ENCODE measurements around the gene CLCN3. TPM values are rescaled to one million over a fixed set of nuclear protein-coding genes. Genes with fewer than 3 reads are reported as not detected.

The CLCN3 gene
- total and polyA plus RNA-seq, 2 of the 13 experiments (the other 11 are each of a cell fraction or from before 2014, with no cell fraction given), result 13.6 to 23.7 TPM

GRCh38 chr4:169611991-169612870 is 8.1 kb upstream of the CLCN3 start, which contains the start of gene NEK1 (continued):
- no peak; the same call in 1 of the 2 replicates for TF ChIP-seq ZNF639 (CRISPR knock-in tag; conservative IDR thresholded peaks at IDR 0.05)
- TF ChIP-seq ARHGAP35 (CRISPR knock-in tag; IDR thresholded peaks at IDR 0.05; ENCODE audit: borderline replicate concordance), result 0 out of 2 replicates have a peak, but pooled peaks have one; percentile 78
- TF ChIP-seq DZIP1 (CRISPR knock-in tag; IDR thresholded peaks at IDR 0.05), result 0 out of 2 replicates have a peak, but pooled peaks have one; percentile 40
- peak; percentile 64; the same call in 1 of the 2 replicates for TF ChIP-seq DRAP1 (CRISPR knock-in tag; IDR thresholded peaks at IDR 0.05)
- no peak for TF ChIP-seq PAWR (CRISPR knock-in tag; IDR thresholded peaks at IDR 0.05; ENCODE audit: borderline replicate concordance)
- peak; percentile 97 for TF ChIP-seq HOXA3 (CRISPR knock-in tag; IDR thresholded peaks at IDR 0.05)
- no peak for TF ChIP-seq ZC3H4 (CRISPR knock-in tag; IDR thresholded peaks at IDR 0.05; ENCODE audit: borderline replicate concordance)
- peak; percentile 70 for TF ChIP-seq ZNF501 (CRISPR knock-in tag; IDR thresholded peaks at IDR 0.05)
- peak; percentile 72 for TF ChIP-seq HIVEP1 (CRISPR knock-in tag; IDR thresholded peaks at IDR 0.05)
- no peak for TF ChIP-seq ZNF329 (CRISPR knock-in tag; IDR thresholded peaks at IDR 0.05; ENCODE audit: low read depth)
- TF ChIP-seq SP4 (CRISPR knock-in tag; IDR thresholded peaks at IDR 0.05), result no peak; the same call in 1 of the 2 replicates
- TF ChIP-seq ZNF615 (CRISPR knock-in tag; IDR thresholded peaks at IDR 0.05; ENCODE audit: borderline replicate concordance), result no peak
- peak; percentile 93 for TF ChIP-seq MAX (IDR thresholded peaks at IDR 0.05)
- TF ChIP-seq HOXD1 (CRISPR knock-in tag; IDR thresholded peaks at IDR 0.05), result no peak
- TF ChIP-seq KDM2A (CRISPR knock-in tag; IDR thresholded peaks at IDR 0.05; ENCODE audit: borderline replicate concordance, low read depth), result peak; percentile 91
- TF ChIP-seq NFIC (IDR thresholded peaks at IDR 0.05; ENCODE audit: low read length), result no peak
- TF ChIP-seq AGO1 (IDR thresholded peaks at IDR 0.05; ENCODE audit: low read depth, low read length, poor library complexity, severe bottlenecking), result peak; percentile 49
- no peak for TF ChIP-seq KAT2B (IDR thresholded peaks at IDR 0.05; ENCODE audit: borderline replicate concordance, low read depth, low read length)
- peak; percentile 38; the same call in 1 of the 2 replicates for TF ChIP-seq NCOA2 (CRISPR knock-in tag; IDR thresholded peaks at IDR 0.05)
- TF ChIP-seq ZNF7 (CRISPR knock-in tag; IDR thresholded peaks at IDR 0.05), result no peak
- TF ChIP-seq ONECUT2 (CRISPR knock-in tag; IDR thresholded peaks at IDR 0.05), result no peak
- peak; percentile 45; the same call in 1 of the 2 replicates for TF ChIP-seq GLI4 (CRISPR knock-in tag; IDR thresholded peaks at IDR 0.05; ENCODE audit: borderline replicate concordance)
- peak; percentile 87; the same call in 1 of the 2 replicates for TF ChIP-seq ZNF44 (CRISPR knock-in tag; IDR thresholded peaks at IDR 0.05)
- TF ChIP-seq PHF8 (CRISPR knock-in tag; IDR thresholded peaks at IDR 0.05), result peak; percentile 97
- no peak for TF ChIP-seq SIX4 (CRISPR knock-in tag; IDR thresholded peaks at IDR 0.05)

Data from HepG2 (cell line).